GM21423 (cell line): ENCODE data around the gene CIART.
"Not testable (repeated sequence)": the region's sequence is repeated elsewhere in the genome, so short reads cannot be mapped to it uniquely, and the experiment has no call there.

Experiments used
- ATAC-seq: cut with Tn5 transposase; IDR thresholded peaks from one replicate; pipeline ENCODE4 v1.9.1; 2021; ENCODE audit warnings: mild to moderate bottlenecking, moderate library complexity; ENCODE audit not compliant: unreplicated experiment

The CIART gene

DNA sequence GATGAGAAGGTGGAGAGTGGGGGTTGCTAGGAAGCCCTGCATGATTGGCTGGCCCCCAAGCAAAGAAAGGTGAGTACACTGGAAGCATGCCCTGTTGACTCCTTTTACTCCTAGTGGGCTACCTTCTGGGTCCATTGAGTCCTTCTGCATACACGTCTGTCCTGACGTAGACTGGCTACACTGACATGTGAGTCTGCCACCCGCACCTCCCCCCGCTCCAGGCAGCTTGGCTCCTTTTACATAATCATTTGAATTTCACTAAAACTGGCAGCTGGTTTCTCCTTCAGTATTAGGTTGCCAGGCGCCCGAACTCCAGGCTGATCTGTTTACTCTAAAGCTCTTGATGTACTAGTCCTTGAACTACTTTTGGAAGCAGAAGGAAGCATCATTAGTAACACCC lies 20.0 kb downstream of the CIART start:
- ATAC-seq, result no peak

GRCh38 chr1:150302902-150303301 lies 20.5 kb downstream of the CIART start:
- ATAC-seq, result no peak

DNA sequence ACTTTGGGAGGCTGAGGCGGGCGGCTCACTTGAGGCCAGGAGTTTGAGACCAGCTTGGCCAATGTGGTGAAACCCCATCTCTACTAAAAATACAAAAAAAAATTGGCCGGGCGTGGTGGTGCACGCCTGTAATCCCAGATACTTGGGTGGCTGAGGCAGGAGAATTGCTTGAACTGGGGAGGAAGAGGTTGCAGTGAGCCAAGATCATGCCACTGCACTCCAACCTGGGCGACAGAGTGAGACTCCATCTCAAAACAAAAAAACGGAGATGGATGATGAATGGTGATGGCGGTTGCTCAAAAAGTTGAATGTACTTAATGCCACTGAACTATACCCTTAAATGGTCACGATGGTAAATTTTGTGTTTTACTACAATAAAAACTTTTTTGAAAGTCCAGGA lies 26.2 kb downstream of the CIART start:
- not testable (repeated sequence) for ATAC-seq

DNA sequence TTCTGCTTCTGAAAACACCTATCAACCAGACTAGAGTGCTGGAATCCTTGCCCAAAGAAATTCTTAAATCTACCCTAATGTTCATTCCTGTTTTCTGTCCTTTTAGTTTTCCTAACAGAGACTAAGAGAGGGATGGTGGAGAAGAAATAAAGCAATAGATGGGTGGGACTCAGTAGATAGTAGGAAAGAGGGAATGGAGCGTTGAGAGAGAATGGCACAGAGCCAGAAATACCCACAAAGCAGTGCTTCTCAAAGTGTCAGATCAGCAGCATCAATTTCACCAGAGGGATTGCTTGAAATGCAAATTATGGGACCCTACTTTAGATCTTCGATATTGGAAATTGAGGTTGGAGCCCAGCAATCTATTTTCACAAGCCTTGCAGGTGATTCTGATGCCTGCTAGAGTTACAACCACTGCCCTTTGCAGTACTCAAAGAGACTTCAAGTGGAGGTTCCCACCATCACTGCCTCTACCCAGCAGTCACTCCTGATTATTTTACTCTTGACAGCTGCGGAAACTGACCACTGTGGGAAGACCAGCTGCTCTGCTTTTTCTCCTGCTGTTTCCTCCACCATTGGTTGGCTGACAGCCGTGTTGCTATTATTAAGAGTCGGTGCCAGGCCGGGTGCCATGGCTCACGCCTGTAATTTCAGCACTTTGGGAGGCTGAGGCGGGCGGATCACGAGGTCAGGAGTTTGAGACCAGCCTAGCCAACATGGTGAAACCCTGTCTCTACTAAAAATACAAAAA lies 27.6 kb downstream of the CIART start:
- no peak for ATAC-seq

DNA sequence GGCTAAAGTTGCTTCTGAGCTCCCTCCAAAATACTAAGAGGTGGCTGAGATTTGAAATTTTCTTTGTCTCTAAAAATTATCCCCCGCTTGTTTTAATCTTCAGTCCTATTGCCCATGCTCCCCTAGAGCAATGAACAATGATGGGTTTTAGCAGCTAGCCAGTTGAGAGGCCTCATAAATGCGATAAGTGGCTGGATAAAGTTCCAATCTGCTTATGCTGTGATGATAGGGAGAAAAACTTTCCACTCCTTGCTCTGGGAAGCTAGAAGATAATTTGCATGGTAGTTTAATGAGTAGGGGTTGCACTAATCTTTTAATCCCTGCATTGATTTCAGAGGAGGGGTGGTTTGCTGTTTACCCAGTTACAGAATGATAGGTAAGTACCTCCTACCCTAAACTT lies 29.4 kb downstream of the CIART start:
- no peak for ATAC-seq

DNA sequence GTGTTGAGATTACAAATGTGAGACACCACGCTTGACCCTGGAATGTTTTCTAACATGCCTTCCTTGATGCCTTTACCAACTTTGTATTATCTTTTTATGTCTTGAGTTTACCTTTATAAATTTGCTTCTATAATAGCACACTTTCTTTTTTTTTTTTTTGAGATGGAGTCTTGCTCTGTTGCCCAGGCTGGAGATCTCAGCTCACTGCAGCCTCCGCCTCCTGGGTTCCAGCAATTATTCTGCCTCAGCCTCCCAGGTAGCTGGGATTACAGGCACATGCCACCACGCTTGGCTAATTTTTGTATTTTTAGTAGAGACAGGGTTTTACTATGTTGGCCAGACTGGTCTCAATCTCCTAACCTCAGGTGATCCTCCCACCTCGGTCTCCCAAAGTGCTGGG lies 32.3 kb downstream of the CIART start:
- ATAC-seq, result not testable (repeated sequence)

DNA sequence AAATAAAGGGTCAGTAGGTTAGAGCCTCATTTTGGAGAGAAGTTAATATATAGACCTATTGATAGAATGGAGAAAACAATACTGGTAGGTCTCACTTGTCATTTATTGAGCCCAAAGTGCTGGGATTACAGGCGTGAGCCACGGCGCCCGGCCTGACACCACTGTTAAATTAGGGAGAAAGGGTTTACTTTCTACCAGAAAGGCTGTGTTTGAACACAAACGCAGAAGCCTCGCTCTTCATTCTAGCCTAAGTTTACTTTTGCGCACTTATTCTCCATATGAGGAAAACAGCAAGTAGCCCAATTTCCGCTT lies 38.3 kb downstream of the CIART start:
- no peak for ATAC-seq

DNA sequence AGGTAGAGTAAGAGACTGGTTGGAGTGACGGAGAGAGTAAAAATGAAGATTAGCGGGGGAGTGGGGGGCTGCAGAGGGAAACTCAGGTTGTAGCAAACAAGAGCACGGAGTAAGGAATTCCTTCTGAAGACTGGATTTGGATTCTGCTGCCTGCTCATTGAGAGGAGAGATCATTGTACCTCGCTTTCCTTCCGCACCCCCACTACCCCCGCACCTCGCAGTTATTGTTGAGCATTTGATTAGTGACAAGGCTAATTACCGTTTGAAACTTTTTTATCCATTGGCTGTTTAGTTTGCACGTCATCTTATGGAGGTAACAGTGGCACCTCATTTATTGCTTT lies 39.4 kb downstream of the CIART start:
- ATAC-seq, result no peak

DNA sequence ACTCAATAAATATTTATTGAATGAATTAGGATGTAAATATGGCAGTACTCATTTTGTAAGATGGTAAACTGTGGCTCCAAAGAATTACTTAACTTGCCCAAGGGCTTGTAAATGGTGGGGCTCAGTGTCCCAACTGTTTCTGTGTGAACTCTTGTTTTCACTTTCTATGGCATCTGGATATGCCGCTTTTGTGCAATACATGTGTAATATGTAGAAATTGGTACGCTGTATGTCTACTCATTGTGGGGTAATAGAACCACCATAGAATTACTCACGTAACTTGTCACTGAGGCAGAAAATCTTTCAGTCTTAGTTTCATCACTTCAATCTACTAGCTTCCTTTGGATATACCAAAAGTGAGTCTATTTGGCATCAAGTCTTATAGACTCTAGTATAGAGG lies 40.0 kb downstream of the CIART start:
- ATAC-seq, result no peak

DNA sequence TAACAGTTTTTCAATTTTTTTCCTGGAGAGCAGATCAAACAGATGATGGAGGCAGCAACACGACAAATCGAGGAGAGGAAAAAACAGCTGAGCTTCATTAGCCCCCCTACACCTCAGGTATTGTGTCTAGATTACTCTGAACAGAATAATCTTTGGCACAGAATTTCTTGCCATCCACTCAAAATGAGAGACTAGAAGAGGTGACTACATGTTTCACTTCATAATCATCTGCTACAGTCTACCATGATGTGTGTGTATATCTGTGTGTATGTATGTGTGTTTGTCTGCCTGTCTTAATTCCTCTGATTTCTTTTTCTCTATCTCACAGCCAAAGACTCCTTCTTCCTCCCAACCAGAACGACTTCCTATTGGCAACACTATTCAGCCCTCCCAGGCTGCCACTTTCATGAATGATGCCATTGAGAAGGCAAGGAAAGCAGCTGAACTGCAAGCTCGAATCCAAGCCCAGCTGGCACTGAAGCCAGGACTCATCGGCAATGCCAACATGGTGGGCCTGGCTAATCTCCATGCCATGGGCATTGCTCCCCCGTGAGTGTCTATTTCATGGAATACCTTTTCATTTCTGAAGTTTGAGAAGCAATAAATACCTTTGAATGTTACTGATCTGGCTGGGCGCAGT lies 50.4 kb downstream of the CIART start:
- ATAC-seq, result no peak
